Measurements from ENCODE around the gene ANKRD39. TPM values are rescaled to one million over a fixed set of nuclear protein-coding genes. Genes with fewer than 3 reads are reported as not detected.

ANKRD39 gene
- total and polyA plus RNA-seq, 2 experiments from 2014 or later, result 17.5 to 32.0 TPM

DNA sequence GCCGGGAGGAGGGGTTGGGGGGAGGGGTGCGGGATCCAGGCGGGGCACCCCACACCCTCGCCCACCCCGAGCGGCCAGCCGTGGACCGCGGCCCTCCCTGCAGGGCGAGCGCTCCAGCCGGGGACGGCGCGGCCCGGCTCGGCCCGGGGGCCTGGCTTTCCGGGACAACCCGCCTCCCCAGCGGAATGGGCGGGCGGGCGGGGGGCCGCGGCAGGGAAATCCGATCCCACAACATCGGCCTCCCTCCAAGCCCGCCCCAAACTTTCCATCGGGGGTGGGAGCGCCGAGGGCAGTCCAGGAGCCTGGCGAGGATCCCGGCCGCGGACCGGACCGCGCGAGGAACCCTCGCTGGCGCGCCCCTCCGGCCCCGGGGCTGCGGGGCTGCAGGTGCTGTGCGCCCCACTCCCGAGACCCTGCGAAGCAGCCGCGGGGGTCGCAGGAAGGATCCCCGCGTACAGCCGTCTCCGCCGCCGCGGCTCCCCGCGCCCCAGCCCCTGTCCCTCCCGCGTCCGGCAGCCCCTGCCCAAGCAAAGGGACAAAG is 11.5 kb upstream of the ANKRD39 start:
- Histone ChIP-seq H4K20me1 (replicated peaks; ENCODE audit: insufficient read depth) (no peaks in the 10 kb centered on the region; the same call in 1 of the 2 replicates), H3K36me3 (ENCODE audit: insufficient read depth) (peaks cover 10% of the 10 kb centered on the region; the same call in 1 of the 2 replicates), H3K79me2 (replicated peaks; ENCODE audit: insufficient read depth) (peaks cover 32% of the 10 kb centered on the region), H3K4me1 (ENCODE audit: insufficient read depth) (peaks cover 34% of the 10 kb centered on the region), H3K27me3 (ENCODE audit: insufficient read depth) (no peaks in the 10 kb centered on the region), H2AFZ (no peak overlapping the region), H3F3A (replicated peaks; ENCODE audit: low read depth) (0 out of 2 replicates have a peak, but pooled peaks cover 9% of the 10 kb centered on the region), H3K9me2 (ENCODE audit: insufficient read depth) (no peaks in the 10 kb centered on the region), H3K27ac (ENCODE audit: low read depth) (peak overlapping the region; percentile 87), H3K4me2 (peak overlapping the region; percentile 95), H3K4me3 (peak overlapping the region; percentile 90)
- Mint-ChIP-seq H3K36me3 (ENCODE audit: low read depth) (peaks cover 34% of the 10 kb centered on the region), H3K4me1 (peaks cover 47% of the 10 kb centered on the region), H3K4me3 (peak overlapping the region; percentile 87; the same call in 2 of the 3 replicates), H3K27ac (no peak overlapping the region), H3K9me3 (no peaks in the 10 kb centered on the region), H3K27me3 (ENCODE audit: insufficient read depth, low read depth, poor library complexity) (peaks cover 18% of the 10 kb centered on the region)
- peak; percentile 67 for DNase-seq (ENCODE audit: low spot score)
- TF ChIP-seq, protein P1, sequence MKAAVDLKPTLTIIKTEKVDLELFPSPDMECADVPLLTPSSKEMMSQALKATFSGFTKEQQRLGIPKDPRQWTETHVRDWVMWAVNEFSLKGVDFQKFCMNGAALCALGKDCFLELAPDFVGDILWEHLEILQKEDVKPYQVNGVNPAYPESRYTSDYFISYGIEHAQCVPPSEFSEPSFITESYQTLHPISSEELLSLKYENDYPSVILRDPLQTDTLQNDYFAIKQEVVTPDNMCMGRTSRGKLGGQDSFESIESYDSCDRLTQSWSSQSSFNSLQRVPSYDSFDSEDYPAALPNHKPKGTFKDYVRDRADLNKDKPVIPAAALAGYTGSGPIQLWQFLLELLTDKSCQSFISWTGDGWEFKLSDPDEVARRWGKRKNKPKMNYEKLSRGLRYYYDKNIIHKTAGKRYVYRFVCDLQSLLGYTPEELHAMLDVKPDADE (IDR thresholded peaks at IDR 0.05), result no peak
- TF ChIP-seq ZNF114 (CRISPR knock-in tag; IDR thresholded peaks at IDR 0.05) (no peak), POLR2AphosphoS5 (IDR thresholded peaks at IDR 0.05; ENCODE audit: low read depth) (no peak), STAT1 (IDR thresholded peaks at IDR 0.05; ENCODE audit: unreplicated experiment) (no peak), ZNF331 (CRISPR knock-in tag; IDR thresholded peaks at IDR 0.05; ENCODE audit: low read depth) (no peak), EZH2 (IDR thresholded peaks at IDR 0.05; ENCODE audit: low read depth, unreplicated experiment) (no peak), NANOG (IDR thresholded peaks at IDR 0.05; ENCODE audit: borderline replicate concordance) (no peak), CREB1 (CRISPR knock-in tag; IDR thresholded peaks at IDR 0.05; ENCODE audit: low read depth) (no peak), EZH2phosphoT487 (IDR thresholded peaks at IDR 0.05; ENCODE audit: unreplicated experiment) (no peak), JUNB (IDR thresholded peaks at IDR 0.05; ENCODE audit: unreplicated experiment) (no peak)
- TF ChIP-seq, protein P2, sequence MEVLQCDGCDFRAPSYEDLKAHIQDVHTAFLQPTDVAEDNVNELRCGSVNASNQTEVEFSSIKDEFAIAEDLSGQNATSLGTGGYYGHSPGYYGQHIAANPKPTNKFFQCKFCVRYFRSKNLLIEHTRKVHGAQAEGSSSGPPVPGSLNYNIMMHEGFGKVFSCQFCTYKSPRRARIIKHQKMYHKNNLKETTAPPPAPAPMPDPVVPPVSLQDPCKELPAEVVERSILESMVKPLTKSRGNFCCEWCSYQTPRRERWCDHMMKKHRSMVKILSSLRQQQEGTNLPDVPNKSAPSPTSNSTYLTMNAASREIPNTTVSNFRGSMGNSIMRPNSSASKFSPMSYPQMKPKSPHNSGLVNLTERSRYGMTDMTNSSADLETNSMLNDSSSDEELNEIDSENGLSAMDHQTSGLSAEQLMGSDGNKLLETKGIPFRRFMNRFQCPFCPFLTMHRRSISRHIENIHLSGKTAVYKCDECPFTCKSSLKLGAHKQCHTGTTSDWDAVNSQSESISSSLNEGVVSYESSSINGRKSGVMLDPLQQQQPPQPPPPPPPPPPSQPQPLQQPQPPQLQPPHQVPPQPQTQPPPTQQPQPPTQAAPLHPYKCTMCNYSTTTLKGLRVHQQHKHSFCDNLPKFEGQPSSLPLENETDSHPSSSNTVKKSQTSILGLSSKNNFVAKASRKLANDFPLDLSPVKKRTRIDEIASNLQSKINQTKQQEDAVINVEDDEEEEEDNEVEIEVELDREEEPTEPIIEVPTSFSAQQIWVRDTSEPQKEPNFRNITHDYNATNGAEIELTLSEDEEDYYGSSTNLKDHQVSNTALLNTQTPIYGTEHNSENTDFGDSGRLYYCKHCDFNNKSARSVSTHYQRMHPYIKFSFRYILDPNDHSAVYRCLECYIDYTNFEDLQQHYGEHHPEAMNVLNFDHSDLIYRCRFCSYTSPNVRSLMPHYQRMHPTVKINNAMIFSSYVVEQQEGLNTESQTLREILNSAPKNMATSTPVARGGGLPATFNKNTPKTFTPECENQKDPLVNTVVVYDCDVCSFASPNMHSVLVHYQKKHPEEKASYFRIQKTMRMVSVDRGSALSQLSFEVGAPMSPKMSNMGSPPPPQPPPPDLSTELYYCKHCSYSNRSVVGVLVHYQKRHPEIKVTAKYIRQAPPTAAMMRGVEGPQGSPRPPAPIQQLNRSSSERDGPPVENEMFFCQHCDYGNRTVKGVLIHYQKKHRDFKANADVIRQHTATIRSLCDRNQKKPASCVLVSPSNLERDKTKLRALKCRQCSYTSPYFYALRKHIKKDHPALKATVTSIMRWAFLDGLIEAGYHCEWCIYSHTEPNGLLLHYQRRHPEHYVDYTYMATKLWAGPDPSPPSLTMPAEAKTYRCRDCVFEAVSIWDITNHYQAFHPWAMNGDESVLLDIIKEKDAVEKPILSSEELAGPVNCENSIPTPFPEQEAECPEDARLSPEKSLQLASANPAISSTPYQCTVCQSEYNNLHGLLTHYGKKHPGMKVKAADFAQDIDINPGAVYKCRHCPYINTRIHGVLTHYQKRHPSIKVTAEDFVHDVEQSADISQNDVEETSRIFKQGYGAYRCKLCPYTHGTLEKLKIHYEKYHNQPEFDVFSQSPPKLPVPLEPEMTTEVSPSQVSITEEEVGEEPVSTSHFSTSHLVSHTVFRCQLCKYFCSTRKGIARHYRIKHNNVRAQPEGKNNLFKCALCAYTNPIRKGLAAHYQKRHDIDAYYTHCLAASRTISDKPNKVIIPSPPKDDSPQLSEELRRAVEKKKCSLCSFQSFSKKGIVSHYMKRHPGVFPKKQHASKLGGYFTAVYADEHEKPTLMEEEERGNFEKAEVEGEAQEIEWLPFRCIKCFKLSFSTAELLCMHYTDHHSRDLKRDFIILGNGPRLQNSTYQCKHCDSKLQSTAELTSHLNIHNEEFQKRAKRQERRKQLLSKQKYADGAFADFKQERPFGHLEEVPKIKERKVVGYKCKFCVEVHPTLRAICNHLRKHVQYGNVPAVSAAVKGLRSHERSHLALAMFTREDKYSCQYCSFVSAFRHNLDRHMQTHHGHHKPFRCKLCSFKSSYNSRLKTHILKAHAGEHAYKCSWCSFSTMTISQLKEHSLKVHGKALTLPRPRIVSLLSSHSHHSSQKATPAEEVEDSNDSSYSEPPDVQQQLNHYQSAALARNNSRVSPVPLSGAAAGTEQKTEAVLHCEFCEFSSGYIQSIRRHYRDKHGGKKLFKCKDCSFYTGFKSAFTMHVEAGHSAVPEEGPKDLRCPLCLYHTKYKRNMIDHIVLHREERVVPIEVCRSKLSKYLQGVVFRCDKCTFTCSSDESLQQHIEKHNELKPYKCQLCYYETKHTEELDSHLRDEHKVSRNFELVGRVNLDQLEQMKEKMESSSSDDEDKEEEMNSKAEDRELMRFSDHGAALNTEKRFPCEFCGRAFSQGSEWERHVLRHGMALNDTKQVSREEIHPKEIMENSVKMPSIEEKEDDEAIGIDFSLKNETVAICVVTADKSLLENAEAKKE (CRISPR knock-in tag; IDR thresholded peaks at IDR 0.05), result no peak
- TF ChIP-seq, protein P3, sequence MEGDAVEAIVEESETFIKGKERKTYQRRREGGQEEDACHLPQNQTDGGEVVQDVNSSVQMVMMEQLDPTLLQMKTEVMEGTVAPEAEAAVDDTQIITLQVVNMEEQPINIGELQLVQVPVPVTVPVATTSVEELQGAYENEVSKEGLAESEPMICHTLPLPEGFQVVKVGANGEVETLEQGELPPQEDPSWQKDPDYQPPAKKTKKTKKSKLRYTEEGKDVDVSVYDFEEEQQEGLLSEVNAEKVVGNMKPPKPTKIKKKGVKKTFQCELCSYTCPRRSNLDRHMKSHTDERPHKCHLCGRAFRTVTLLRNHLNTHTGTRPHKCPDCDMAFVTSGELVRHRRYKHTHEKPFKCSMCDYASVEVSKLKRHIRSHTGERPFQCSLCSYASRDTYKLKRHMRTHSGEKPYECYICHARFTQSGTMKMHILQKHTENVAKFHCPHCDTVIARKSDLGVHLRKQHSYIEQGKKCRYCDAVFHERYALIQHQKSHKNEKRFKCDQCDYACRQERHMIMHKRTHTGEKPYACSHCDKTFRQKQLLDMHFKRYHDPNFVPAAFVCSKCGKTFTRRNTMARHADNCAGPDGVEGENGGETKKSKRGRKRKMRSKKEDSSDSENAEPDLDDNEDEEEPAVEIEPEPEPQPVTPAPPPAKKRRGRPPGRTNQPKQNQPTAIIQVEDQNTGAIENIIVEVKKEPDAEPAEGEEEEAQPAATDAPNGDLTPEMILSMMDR (conservative IDR thresholded peaks at IDR 0.05; ENCODE audit: low read depth in 2 of 2), result no peak
- TF ChIP-seq, protein P4, sequence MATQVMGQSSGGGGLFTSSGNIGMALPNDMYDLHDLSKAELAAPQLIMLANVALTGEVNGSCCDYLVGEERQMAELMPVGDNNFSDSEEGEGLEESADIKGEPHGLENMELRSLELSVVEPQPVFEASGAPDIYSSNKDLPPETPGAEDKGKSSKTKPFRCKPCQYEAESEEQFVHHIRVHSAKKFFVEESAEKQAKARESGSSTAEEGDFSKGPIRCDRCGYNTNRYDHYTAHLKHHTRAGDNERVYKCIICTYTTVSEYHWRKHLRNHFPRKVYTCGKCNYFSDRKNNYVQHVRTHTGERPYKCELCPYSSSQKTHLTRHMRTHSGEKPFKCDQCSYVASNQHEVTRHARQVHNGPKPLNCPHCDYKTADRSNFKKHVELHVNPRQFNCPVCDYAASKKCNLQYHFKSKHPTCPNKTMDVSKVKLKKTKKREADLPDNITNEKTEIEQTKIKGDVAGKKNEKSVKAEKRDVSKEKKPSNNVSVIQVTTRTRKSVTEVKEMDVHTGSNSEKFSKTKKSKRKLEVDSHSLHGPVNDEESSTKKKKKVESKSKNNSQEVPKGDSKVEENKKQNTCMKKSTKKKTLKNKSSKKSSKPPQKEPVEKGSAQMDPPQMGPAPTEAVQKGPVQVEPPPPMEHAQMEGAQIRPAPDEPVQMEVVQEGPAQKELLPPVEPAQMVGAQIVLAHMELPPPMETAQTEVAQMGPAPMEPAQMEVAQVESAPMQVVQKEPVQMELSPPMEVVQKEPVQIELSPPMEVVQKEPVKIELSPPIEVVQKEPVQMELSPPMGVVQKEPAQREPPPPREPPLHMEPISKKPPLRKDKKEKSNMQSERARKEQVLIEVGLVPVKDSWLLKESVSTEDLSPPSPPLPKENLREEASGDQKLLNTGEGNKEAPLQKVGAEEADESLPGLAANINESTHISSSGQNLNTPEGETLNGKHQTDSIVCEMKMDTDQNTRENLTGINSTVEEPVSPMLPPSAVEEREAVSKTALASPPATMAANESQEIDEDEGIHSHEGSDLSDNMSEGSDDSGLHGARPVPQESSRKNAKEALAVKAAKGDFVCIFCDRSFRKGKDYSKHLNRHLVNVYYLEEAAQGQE (IDR thresholded peaks at IDR 0.05; ENCODE audit: unreplicated experiment), result no peak
- peak; percentile 24 for ATAC-seq

All from GM23338 (cell line).